ENCODE measurements around the gene RARRES2.

DNA sequence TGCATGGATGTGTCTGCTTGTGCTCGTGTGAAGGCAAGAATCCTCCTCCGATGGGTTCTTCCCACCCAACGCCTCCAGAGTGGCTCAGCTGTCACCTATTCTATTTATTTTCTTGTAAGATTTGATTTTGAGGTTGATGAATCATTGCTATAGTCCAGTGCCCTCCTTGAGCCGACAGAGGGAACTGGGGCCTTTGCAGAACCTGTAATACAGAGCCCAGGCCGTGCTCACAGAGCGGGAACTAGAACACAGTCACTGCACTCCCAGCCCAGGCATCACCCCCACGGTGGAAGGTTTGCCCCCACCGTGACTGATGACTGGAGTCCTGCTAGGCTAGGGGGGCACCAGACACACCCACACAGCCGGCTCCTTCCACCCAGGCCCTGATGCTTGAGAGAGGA, 2.0 kb downstream of the RARRES2 start:
- TF ChIP-seq, protein P1, sequence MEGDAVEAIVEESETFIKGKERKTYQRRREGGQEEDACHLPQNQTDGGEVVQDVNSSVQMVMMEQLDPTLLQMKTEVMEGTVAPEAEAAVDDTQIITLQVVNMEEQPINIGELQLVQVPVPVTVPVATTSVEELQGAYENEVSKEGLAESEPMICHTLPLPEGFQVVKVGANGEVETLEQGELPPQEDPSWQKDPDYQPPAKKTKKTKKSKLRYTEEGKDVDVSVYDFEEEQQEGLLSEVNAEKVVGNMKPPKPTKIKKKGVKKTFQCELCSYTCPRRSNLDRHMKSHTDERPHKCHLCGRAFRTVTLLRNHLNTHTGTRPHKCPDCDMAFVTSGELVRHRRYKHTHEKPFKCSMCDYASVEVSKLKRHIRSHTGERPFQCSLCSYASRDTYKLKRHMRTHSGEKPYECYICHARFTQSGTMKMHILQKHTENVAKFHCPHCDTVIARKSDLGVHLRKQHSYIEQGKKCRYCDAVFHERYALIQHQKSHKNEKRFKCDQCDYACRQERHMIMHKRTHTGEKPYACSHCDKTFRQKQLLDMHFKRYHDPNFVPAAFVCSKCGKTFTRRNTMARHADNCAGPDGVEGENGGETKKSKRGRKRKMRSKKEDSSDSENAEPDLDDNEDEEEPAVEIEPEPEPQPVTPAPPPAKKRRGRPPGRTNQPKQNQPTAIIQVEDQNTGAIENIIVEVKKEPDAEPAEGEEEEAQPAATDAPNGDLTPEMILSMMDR (IDR thresholded peaks at IDR 0.05): no peak
- TF ChIP-seq EP300 (IDR thresholded peaks at IDR 0.05): no peak
- no peak for TF ChIP-seq POLR2A (IDR thresholded peaks at IDR 0.05; ENCODE audit: low read depth)
- TF ChIP-seq POLR2AphosphoS5 (IDR thresholded peaks at IDR 0.05): no peak

All from esophagus muscularis mucosa (tissue), 4 donors.